ENCODE data around the gene GLB1L2.
"Not testable (repeated sequence)": the region's sequence is repeated elsewhere in the genome, so short reads cannot be mapped to it uniquely, and the experiment has no call there.

GLB1L2 gene

GRCh38 chr11:134331354-134332188 lies at the start of gene GLB1L2:
Gene GLB1L2, plus strand, starts transcription at chr11:134331988. Its CDS starts 74 bp downstream, at chr11:134332062.
- DNase-seq: peak; percentile 39

- DNase-seq: no peak
These were observed 49.4 kb upstream of the GLB1L2 start for GRCh38 chr11:134282121-134283045.

- no peak for DNase-seq
These were observed 48.1 kb upstream of the GLB1L2 start for GRCh38 chr11:134283461-134284230.

- DNase-seq: not testable (repeated sequence)
These were observed 47.4 kb upstream of the GLB1L2 start for GRCh38 chr11:134284349-134284748.

- no peak for DNase-seq
These were observed 44.2 kb upstream of the GLB1L2 start for GRCh38 chr11:134287561-134287960.

GRCh38 chr11:134288486-134288885 lies 43.3 kb upstream of the GLB1L2 start:
- no peak for DNase-seq

GRCh38 chr11:134289167-134289566 lies 42.6 kb upstream of the GLB1L2 start:
- no peak for DNase-seq

GRCh38 chr11:134289789-134290188 lies 42.0 kb upstream of the GLB1L2 start:
- no peak for DNase-seq

- DNase-seq: no peak
These were observed 41.1 kb upstream of the GLB1L2 start for GRCh38 chr11:134290646-134291045.

- no peak for DNase-seq
These were observed 40.6 kb upstream of the GLB1L2 start for GRCh38 chr11:134291196-134291595.

GRCh38 chr11:134292661-134293060 lies 39.1 kb upstream of the GLB1L2 start:
- DNase-seq: no peak

GRCh38 chr11:134293119-134294113 lies 38.4 kb upstream of the GLB1L2 start:
- DNase-seq: no peak

- DNase-seq: no peak
These were observed 37.1 kb upstream of the GLB1L2 start for GRCh38 chr11:134294664-134295063.

GRCh38 chr11:134312223-134312622 lies 19.6 kb upstream of the GLB1L2 start:
- DNase-seq: no peak

GRCh38 chr11:134312807-134313206 lies 19.0 kb upstream of the GLB1L2 start:
- no peak for DNase-seq

GRCh38 chr11:134313379-134313778 lies 18.4 kb upstream of the GLB1L2 start:
- no peak for DNase-seq

GRCh38 chr11:134313821-134314607 lies 17.8 kb upstream of the GLB1L2 start:
- DNase-seq: no peak

- no peak for DNase-seq
These were observed 14.7 kb upstream of the GLB1L2 start for GRCh38 chr11:134317103-134317502.

- DNase-seq: not testable (repeated sequence)
These were observed 10.4 kb upstream of the GLB1L2 start for GRCh38 chr11:134321373-134321772.

- no peak for DNase-seq
These were observed 9.2 kb upstream of the GLB1L2 start for GRCh38 chr11:134322553-134322952.

GRCh38 chr11:134328433-134328832 lies 3.4 kb upstream of the GLB1L2 start:
- no peak for DNase-seq
